ENCODE data around the gene NLRP6. TPM values are rescaled to one million over a fixed set of nuclear protein-coding genes. Genes with fewer than 3 reads are reported as not detected.
"Not testable (repeated sequence)": the region's sequence is repeated elsewhere in the genome, so short reads cannot be mapped to it uniquely, and the experiment has no call there.

Gene NLRP6
- total RNA-seq, 1 donor from 2014 or later = 0.49 TPM

- no peak for DNase-seq (ENCODE audit: extremely low spot score in 2 of 2)
- Histone ChIP-seq H3K4me3 (no peak overlapping the region), H3K4me1 (peaks cover 45% of the 10 kb centered on the region), H3K9me3 (no peaks in the 10 kb centered on the region), H3K27ac (no peak overlapping the region), H3K27me3 (no peaks in the 10 kb centered on the region), H3K36me3 (no peaks in the 10 kb centered on the region)
- TF ChIP-seq CTCF (IDR thresholded peaks at IDR 0.05) (no peak), POLR2AphosphoS5 (IDR thresholded peaks at IDR 0.05; ENCODE audit: insufficient read depth in 1 of 2, low read depth in 1 of 2) (no peak), POLR2A (IDR thresholded peaks at IDR 0.05) (no peak)
- intact Hi-C loops (cut with DNase I) = no loop called here
Observed at GRCh38 chr11:331358-332060, 53.3 kb downstream of the NLRP6 start.

- H3K36me3 ChIP-seq = no peaks in the 10 kb centered on the region
- no peak for TF ChIP-seq CTCF (IDR thresholded peaks at IDR 0.05)
- no peak for TF ChIP-seq POLR2AphosphoS5 (IDR thresholded peaks at IDR 0.05; ENCODE audit: insufficient read depth in 1 of 2, low read depth in 1 of 2)
- no peak for TF ChIP-seq POLR2A (IDR thresholded peaks at IDR 0.05)
- H3K4me1 ChIP-seq = peaks cover 40% of the 10 kb centered on the region
- no peaks in the 10 kb centered on the region for H3K9me3 ChIP-seq
- H3K27ac ChIP-seq = no peak overlapping the region
- intact Hi-C loops (cut with DNase I) = no loop called here
- no peak for DNase-seq (ENCODE audit: extremely low spot score in 2 of 2)
- H3K4me3 ChIP-seq = no peak overlapping the region
- H3K27me3 ChIP-seq = no peaks in the 10 kb centered on the region
Observed at GRCh38 chr11:332651-333480, 54.7 kb downstream of the NLRP6 start.

GRCh38 chr11:333616-334263 is 55.5 kb downstream of the NLRP6 start:
- H3K9me3 ChIP-seq; H3K36me3 ChIP-seq; H3K4me3 ChIP-seq; intact Hi-C loops (cut with DNase I); DNase-seq (ENCODE audit: extremely low spot score in 2 of 2); H3K27me3 ChIP-seq: not testable (repeated sequence)
- Histone ChIP-seq H3K27ac (peak overlapping the region; percentile 90), H3K4me1 (peaks cover 38% of the 10 kb centered on the region)

GRCh38 chr11:334264-334994 is 56.2 kb downstream of the NLRP6 start:
- Histone ChIP-seq H3K4me3 (no peak overlapping the region), H3K27me3 (no peaks in the 10 kb centered on the region), H3K36me3 (no peaks in the 10 kb centered on the region), H3K27ac (peak overlapping the region; percentile 90), H3K9me3 (no peaks in the 10 kb centered on the region), H3K4me1 (peaks cover 38% of the 10 kb centered on the region)
- DNase-seq (ENCODE audit: extremely low spot score in 2 of 2) = peak in 1 of 2 donors; percentile 94
- no peak for TF ChIP-seq CTCF (IDR thresholded peaks at IDR 0.05)
- peak in 1 of 2 donors; percentile 63 for TF ChIP-seq POLR2AphosphoS5 (IDR thresholded peaks at IDR 0.05; ENCODE audit: insufficient read depth in 1 of 2, low read depth in 1 of 2)
- peak in 1 of 2 donors; percentile 28 for TF ChIP-seq POLR2A (IDR thresholded peaks at IDR 0.05)
- intact Hi-C loops (cut with DNase I) = no loop called here

Small RNA genes lying within 50 kb of the gene (small RNA-seq; reads per million reads assigned to genes)
- not detected for gene AC136475.6

Other genes starting within 250 kb of the NLRP6 start
- gene SCGB1C1, start 85.3 kb upstream of the NLRP6 start, total RNA-seq = not detected
- gene BET1L, start 71.0 kb upstream of the NLRP6 start, total RNA-seq = 26.5 TPM
- gene RIC8A, start 70.7 kb upstream of the NLRP6 start, total RNA-seq = 90.1 TPM
- 5.6 TPM for gene SIRT3, start 42.1 kb upstream of the NLRP6 start, total RNA-seq
- gene PSMD13, start 41.4 kb upstream of the NLRP6 start, total RNA-seq = 71.9 TPM
- gene PGGHG, start 10.7 kb downstream of the NLRP6 start, total RNA-seq = 46.7 TPM
- gene IFITM5, start 21.1 kb downstream of the NLRP6 start, total RNA-seq = not detected
- gene IFITM2, start 29.4 kb downstream of the NLRP6 start, total RNA-seq = 780 TPM
- 379 TPM for gene IFITM1, start 35.6 kb downstream of the NLRP6 start, total RNA-seq
- gene IFITM3, start 42.5 kb downstream of the NLRP6 start, total RNA-seq = 908 TPM
- 15.5 TPM for gene B4GALNT4, start 91.1 kb downstream of the NLRP6 start, total RNA-seq
- 117 TPM for gene PKP3, start 115.8 kb downstream of the NLRP6 start, total RNA-seq
- 48.1 TPM for gene SIGIRR, start 136.6 kb downstream of the NLRP6 start, total RNA-seq
- 12.0 TPM for gene ANO9, start 163.6 kb downstream of the NLRP6 start, total RNA-seq
- gene PTDSS2, start 171.9 kb downstream of the NLRP6 start, total RNA-seq = 36.1 TPM
- gene RNH1, start 228.8 kb downstream of the NLRP6 start, total RNA-seq = 252 TPM